HepG2 (cell line): ENCODE results near the gene CPT1B. TPM values are rescaled to one million over a fixed set of nuclear protein-coding genes. Genes with fewer than 3 reads are reported as not detected.

ENCODE experiments used
- CBX5 ChIP-seq: sonication (generic); formaldehyde crosslinking; IDR thresholded peaks from 2 replicates; pipeline ENCODE4 v1.4.0; 2020; ENCODE audit warnings: missing genetic modification reagents, borderline replicate concordance
- E2F1 ChIP-seq: sonication (generic); formaldehyde crosslinking; IDR thresholded peaks from 2 replicates; pipeline ENCODE4 v1.5.0; 2020; ENCODE audit warnings: missing genetic modification reagents
- ELF4 ChIP-seq: sonication (generic); formaldehyde crosslinking; IDR thresholded peaks from 2 replicates; pipeline ENCODE4 v1.5.0; 2020; ENCODE audit warnings: missing genetic modification reagents, mild to moderate bottlenecking, moderate library complexity, borderline replicate concordance
- FLYWCH1 ChIP-seq: sonication (generic); formaldehyde crosslinking; IDR thresholded peaks from 2 replicates; pipeline ENCODE4 v1.8.1; 2023; ENCODE audit warnings: mild to moderate bottlenecking, missing genetic modification reagents
- FOXP1 ChIP-seq, 2 experiments: fragments of 450-650 bp in 1 of 2; IDR thresholded peaks; 2 replicates each; pipeline ENCODE4 v1.6.1; 2017 to 2018; ENCODE audit warnings: antibody characterized with exemption in 1 of 2
- HNF4G ChIP-seq, 2 experiments: sonication (generic) in 1 of 2; formaldehyde crosslinking in 1 of 2; IDR thresholded peaks; 2 replicates each; pipeline versions ENCODE4 v1.4.0 to v1.6.1; 2011 to 2020; ENCODE audit warnings: borderline replicate concordance in 2 of 2, low read depth in 2 of 2, mild to moderate bottlenecking in 2 of 2, low read length in 1 of 2, missing genetic modification reagents in 1 of 2, moderate library complexity in 1 of 2
- KAT7 ChIP-seq: IDR thresholded peaks from 2 replicates; pipeline ENCODE4 v1.6.1; 2018; ENCODE audit warnings: borderline replicate concordance, missing compliant biosample characterization
- NR1H2 ChIP-seq: sonication (generic); formaldehyde crosslinking; IDR thresholded peaks from 2 replicates; pipeline ENCODE4 v1.8.1; 2022; ENCODE audit warnings: low read depth, missing genetic modification reagents, borderline replicate concordance
- NR2C2 ChIP-seq: sonication (generic); formaldehyde crosslinking; IDR thresholded peaks from 2 replicates; pipeline ENCODE4 v1.4.0; 2020; ENCODE audit warnings: missing genetic modification reagents, mild to moderate bottlenecking, moderate library complexity, borderline replicate concordance
- NR2F6 ChIP-seq, 2 experiments: IDR thresholded peaks; 2 replicates each; pipeline ENCODE4 v1.6.1; 2016; ENCODE audit warnings: antibody characterized with exemption in 1 of 2, mild to moderate bottlenecking in 1 of 2
- PREB ChIP-seq: sonication (generic); formaldehyde crosslinking; IDR thresholded peaks from 2 replicates; pipeline ENCODE4 v1.4.0; 2020; ENCODE audit warnings: missing genetic modification reagents
- SOX5 ChIP-seq: IDR thresholded peaks from 2 replicates; pipeline ENCODE4 v1.6.1; 2016; ENCODE audit warnings: borderline replicate concordance
- SRSF1 ChIP-seq: fragments of 200-400 bp; formaldehyde crosslinking; optimal IDR thresholded peaks from 2 replicates; pipeline ENCODE3; 2017; ENCODE audit warnings: mild to moderate bottlenecking, low read depth, low read length, moderate library complexity
- STAT6 ChIP-seq: sonication (generic); formaldehyde crosslinking; IDR thresholded peaks from 2 replicates; pipeline ENCODE4 v1.4.0; 2020; ENCODE audit warnings: missing genetic modification reagents, mild to moderate bottlenecking, borderline replicate concordance
- TBL1XR1 ChIP-seq: fragments of 150-350 bp; IDR thresholded peaks from 2 replicates; pipeline ENCODE4 v1.6.1; 2014; ENCODE audit warnings: borderline replicate concordance, low read length; ENCODE audit not compliant: partially characterized antibody
- ZMAT3 ChIP-seq: sonication (generic); formaldehyde crosslinking; conservative IDR thresholded peaks from 2 replicates; pipeline ENCODE4 v1.7.0; 2021; ENCODE audit warnings: missing genetic modification reagents
- ZNF121 ChIP-seq: sonication (generic); formaldehyde crosslinking; IDR thresholded peaks from 2 replicates; pipeline ENCODE4 v1.5.0; 2020; ENCODE audit warnings: mild to moderate bottlenecking, missing genetic modification reagents
- ZNF18 ChIP-seq: sonication (generic); formaldehyde crosslinking; IDR thresholded peaks from 2 replicates; pipeline ENCODE4 v1.8.0; 2022; ENCODE audit warnings: mild to moderate bottlenecking, missing genetic modification reagents; ENCODE audit not compliant: insufficient replicate concordance
- ZNF335 ChIP-seq: sonication (generic); formaldehyde crosslinking; IDR thresholded peaks from 2 replicates; pipeline ENCODE4 v1.4.0; 2020; ENCODE audit warnings: missing genetic modification reagents
- ZNF557 ChIP-seq: sonication (generic); formaldehyde crosslinking; IDR thresholded peaks from 2 replicates; pipeline ENCODE4 v1.4.0; 2020; ENCODE audit warnings: missing genetic modification reagents
- ZNF770 ChIP-seq: sonication (generic); formaldehyde crosslinking; IDR thresholded peaks from 2 replicates; pipeline ENCODE4 v1.5.0; 2020; ENCODE audit warnings: mild to moderate bottlenecking, missing genetic modification reagents
- polyA plus RNA-seq, 8 experiments: library from polyadenylated mRNA; depleted of rRNA in 3 of 8; stranded (reverse) in 7 of 8; unstranded in 1 of 8; fragments of >200 nt; fragmentation: Illumina TruSeq in 4 of 8; extraction: Trizol in 4 of 8; gene quantifications; 2 replicates each; pipeline versions ENCODE4 v1.2.1 to v1.2.3, GENCODE V29; 2011 to 2016; ENCODE audit warnings: low read depth in 4 of 8, missing spikeins in 1 of 8, mixed read lengths in 1 of 8; ENCODE audit not compliant: insufficient read depth in 1 of 8
- total RNA-seq, 5 experiments: library from RNA; depleted of rRNA; stranded (reverse); fragments of >200 nt; fragmentation: Illumina TruSeq; extraction: Trizol; gene quantifications; 2 replicates each; pipeline ENCODE4 v1.2.3, GENCODE V29; 2016; ENCODE audit warnings: low read depth in 1 of 5

Gene CPT1B
- total and polyA plus RNA-seq, 2 of the 13 experiments (the other 11 are each of a cell fraction or from before 2014, with no cell fraction given): 9.2 to 19.5 TPM

DNA sequence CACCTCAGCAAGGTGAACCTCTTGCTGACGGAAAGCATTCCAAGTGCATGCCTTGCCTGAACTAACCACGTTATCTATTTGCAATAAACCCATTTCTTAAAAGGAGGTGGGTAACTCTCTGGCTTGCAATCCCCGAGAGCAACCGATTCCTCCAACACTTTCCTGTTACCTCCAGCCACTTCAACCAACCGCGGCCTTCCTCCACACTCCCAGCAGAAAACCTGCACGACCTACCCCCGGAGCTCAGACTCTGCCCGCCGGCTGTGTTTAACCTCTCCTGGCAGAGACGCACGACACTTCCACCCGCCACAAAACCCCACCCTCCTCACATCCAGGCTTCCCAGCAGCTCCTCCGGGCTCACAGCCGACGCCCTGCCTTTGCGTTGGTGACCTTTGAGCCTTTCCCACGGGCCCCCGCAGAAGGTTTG, 53.5 kb downstream of the CPT1B start (continued):
- no peak for TF ChIP-seq FOXP1 (IDR thresholded peaks at IDR 0.05)
- no peak for TF ChIP-seq FOXP1 (CRISPR knock-in tag; IDR thresholded peaks at IDR 0.05)
- no peak for TF ChIP-seq STAT6
- TF ChIP-seq ZNF121 (CRISPR knock-in tag): no peak
- TF ChIP-seq HNF4G (IDR thresholded peaks at IDR 0.05; ENCODE audit: borderline replicate concordance, low read depth, low read length): peak; percentile 80; the same call in 1 of the 2 replicates
- TF ChIP-seq HNF4G (CRISPR knock-in tag; IDR thresholded peaks at IDR 0.05; ENCODE audit: borderline replicate concordance, low read depth): no peak
- no peak for TF ChIP-seq NR1H2 (CRISPR knock-in tag)
- TF ChIP-seq TBL1XR1: no peak
- 0 out of 2 replicates have a peak, but pooled peaks have one; percentile 12 for TF ChIP-seq NR2F6 (IDR thresholded peaks at IDR 0.05)
- TF ChIP-seq NR2F6 (CRISPR knock-in tag; IDR thresholded peaks at IDR 0.05): no peak; the same call in 1 of the 2 replicates
- no peak for TF ChIP-seq FLYWCH1 (CRISPR knock-in tag)
- no peak for TF ChIP-seq E2F1
- TF ChIP-seq ZNF557 (CRISPR knock-in tag): 0 out of 2 replicates have a peak, but pooled peaks have one; percentile 8
- TF ChIP-seq SOX5 (CRISPR knock-in tag): no peak
- peak; percentile 28 for TF ChIP-seq SRSF1
- no peak for TF ChIP-seq ZNF770 (CRISPR knock-in tag)
- TF ChIP-seq PREB: no peak
- no peak for TF ChIP-seq ELF4 (CRISPR knock-in tag)
- 0 out of 2 replicates have a peak, but pooled peaks have one; percentile 7 for TF ChIP-seq ZMAT3
- peak; percentile 7 for TF ChIP-seq ZNF18 (CRISPR knock-in tag)
- no peak for TF ChIP-seq ZNF335 (CRISPR knock-in tag)
- 0 out of 2 replicates have a peak, but pooled peaks have one; percentile 5 for TF ChIP-seq CBX5
- TF ChIP-seq KAT7 (CRISPR knock-in tag): no peak
- TF ChIP-seq NR2C2 (CRISPR knock-in tag): no peak
